Right renal cortex interstitium (tissue), 3 donors: ENCODE results near the gene SHCBP1. TPM values are rescaled to one million over a fixed set of nuclear protein-coding genes. Genes with fewer than 3 reads are reported as not detected.

Source experiments
- polyA plus RNA-seq, 3 donors: library from polyadenylated mRNA; unstranded; fragments of 120-200 nt; gene quantifications; one replicate each; pipeline ENCODE4 v1.2.1, GENCODE V29; 2013; ENCODE audit not compliant: insufficient read length in 3 of 3

SHCBP1 gene
- polyA plus RNA-seq, 3 donors = 8.3 to 13.4 (median 9.3) TPM

Other genes with a start within 250 kb of the SHCBP1 start
- gene VPS35, start 67.8 kb upstream of the SHCBP1 start, polyA plus RNA-seq = 100 to 1,000 TPM; 169 to 192 (median 171) TPM
- gene ORC6, start 68.3 kb upstream of the SHCBP1 start, polyA plus RNA-seq = 10 to 100 TPM; 17.4 to 20.8 (median 18.3) TPM
- 1 to 10 TPM in 1 of 3 donors, under 1 TPM in 2; 0.76 to 1.2 (median 0.83) TPM for gene MYLK3, start 127.0 kb upstream of the SHCBP1 start, polyA plus RNA-seq
- gene C16orf87, start 209.8 kb upstream of the SHCBP1 start, polyA plus RNA-seq = 10 to 100 TPM; 30.9 to 34.1 (median 33.6) TPM